Mesenchymal stem cell (in vitro differentiated cells and primary cell): ENCODE results near the gene CDC42BPB.

ENCODE experiments used
- DNase-seq: peaks from one replicate; pipeline ENCODE4 v3.0.0-alpha.2; 2013
- H2AFZ ChIP-seq: one replicate; pipeline ENCODE4 v1.6.1; 2013; ENCODE audit warnings: low read depth, mild to moderate bottlenecking, control low read depth, inconsistent platforms, low read length, moderate library complexity
- H2AK5ac ChIP-seq: 2 replicates; pipeline ENCODE4 v1.6.1; 2013; ENCODE audit warnings: low read length, moderate library complexity, mild to moderate bottlenecking, inconsistent platforms; ENCODE audit not compliant: severe bottlenecking
- H2BK120ac ChIP-seq: one replicate; pipeline ENCODE4 v1.6.1; 2013; ENCODE audit warnings: low read depth, mild to moderate bottlenecking, inconsistent platforms, low read length, moderate library complexity
- H2BK12ac ChIP-seq, 2 experiments: one replicate each; pipeline ENCODE4 v1.6.1; 2013; ENCODE audit warnings: inconsistent platforms in 2 of 2, low read length in 2 of 2, mild to moderate bottlenecking in 2 of 2, moderate library complexity in 2 of 2, control low read depth in 1 of 2
- H2BK15ac ChIP-seq: one replicate; pipeline ENCODE4 v1.6.1; 2013; ENCODE audit warnings: mild to moderate bottlenecking, low read depth, inconsistent platforms; ENCODE audit not compliant: poor library complexity, severe bottlenecking
- H2BK5ac ChIP-seq: 2 replicates; pipeline ENCODE4 v1.6.1; 2013; ENCODE audit warnings: low read depth, mild to moderate bottlenecking, low read length, control low read depth, inconsistent platforms; ENCODE audit not compliant: poor library complexity, severe bottlenecking
- H3K14ac ChIP-seq, 2 experiments: one replicate each; pipeline ENCODE4 v1.6.1; 2013; ENCODE audit warnings: inconsistent platforms in 2 of 2, low read length in 2 of 2, control low read depth in 1 of 2, mild to moderate bottlenecking in 1 of 2, moderate library complexity in 1 of 2
- H3K18ac ChIP-seq, 2 experiments: one replicate each; pipeline ENCODE4 v1.6.1; 2013; ENCODE audit warnings: inconsistent platforms in 2 of 2, low read length in 2 of 2, control low read depth in 1 of 2, low read depth in 1 of 2, mild to moderate bottlenecking in 1 of 2
- H3K23ac ChIP-seq, 2 experiments: one replicate each; pipeline ENCODE4 v1.6.1; 2013; ENCODE audit warnings: inconsistent platforms in 2 of 2, low read length in 2 of 2, mild to moderate bottlenecking in 2 of 2, moderate library complexity in 2 of 2, control low read depth in 1 of 2
- H3K27ac ChIP-seq: 2 replicates; pipeline ENCODE4 v1.5.1; 2013; ENCODE audit warnings: mild to moderate bottlenecking, moderate library complexity, low read length, control low read depth, inconsistent platforms; ENCODE audit not compliant: poor library complexity, severe bottlenecking
- H3K27me3 ChIP-seq, 2 experiments: 2 replicates each; pipeline versions ENCODE4 v1.6.1 to v1.7.0; 2013; ENCODE audit warnings: low read length in 2 of 2, mild to moderate bottlenecking in 2 of 2, moderate library complexity in 2 of 2, control low read depth in 1 of 2, inconsistent platforms in 1 of 2; ENCODE audit not compliant: control insufficient read depth in 1 of 2, insufficient read depth in 1 of 2
- H3K36me3 ChIP-seq, 2 experiments: 2 replicates each; pipeline versions ENCODE4 v1.6.1 to v1.7.0; 2013; ENCODE audit warnings: low read length in 2 of 2, control low read depth in 1 of 2, inconsistent platforms in 1 of 2, low read depth in 1 of 2, mild to moderate bottlenecking in 1 of 2; ENCODE audit not compliant: insufficient read depth in 2 of 2, control insufficient read depth in 1 of 2
- H3K4ac ChIP-seq, 2 experiments: one replicate each; pipeline ENCODE4 v1.6.1; 2013; ENCODE audit warnings: inconsistent platforms in 2 of 2, low read length in 2 of 2, mild to moderate bottlenecking in 2 of 2, moderate library complexity in 2 of 2, control low read depth in 1 of 2, low read depth in 1 of 2
- H3K4me1 ChIP-seq: 2 replicates; pipeline ENCODE4 v1.6.1; 2013; ENCODE audit warnings: low read depth, low read length, control low read depth; ENCODE audit not compliant: control insufficient read depth, insufficient read depth
- H3K4me2 ChIP-seq: 2 replicates; pipeline ENCODE4 v1.6.1; 2013; ENCODE audit warnings: low read length, mild to moderate bottlenecking, inconsistent platforms; ENCODE audit not compliant: poor library complexity, severe bottlenecking
- H3K4me3 ChIP-seq, 2 experiments: 2 replicates each; pipeline versions ENCODE4 v1.5.1 to v1.7.0; 2013; ENCODE audit warnings: low read length in 2 of 2, mild to moderate bottlenecking in 2 of 2, control low read depth in 1 of 2, low read depth in 1 of 2; ENCODE audit not compliant: insufficient read depth in 1 of 2
- H3K79me1 ChIP-seq: replicated peaks from 2 replicates; pipeline ENCODE4 v1.6.1; 2013; ENCODE audit warnings: mild to moderate bottlenecking, control low read depth, low read length, inconsistent platforms; ENCODE audit not compliant: poor library complexity, severe bottlenecking
- H3K9ac ChIP-seq: 2 replicates; pipeline ENCODE4 v1.7.0; 2013; ENCODE audit warnings: mild to moderate bottlenecking, low read length, moderate library complexity
- H3K9me3 ChIP-seq: 2 replicates; pipeline ENCODE4 v1.7.0; 2013; ENCODE audit warnings: mild to moderate bottlenecking, low read length; ENCODE audit not compliant: control insufficient read depth
- H4K8ac ChIP-seq: one replicate; pipeline ENCODE4 v1.6.1; 2013; ENCODE audit warnings: inconsistent platforms, mild to moderate bottlenecking, low read length, moderate library complexity
- H4K91ac ChIP-seq: one replicate; pipeline ENCODE4 v1.6.1; 2013; ENCODE audit warnings: mild to moderate bottlenecking, low read length, inconsistent platforms
- WGBS: methylation state at CpG from one replicate; pipeline ENCODE4 v1.1.7; 2013; ENCODE audit warnings: mixed read lengths; 5-methylcytosine and 5-hydroxymethylcytosine counted together

Gene CDC42BPB

DNA sequence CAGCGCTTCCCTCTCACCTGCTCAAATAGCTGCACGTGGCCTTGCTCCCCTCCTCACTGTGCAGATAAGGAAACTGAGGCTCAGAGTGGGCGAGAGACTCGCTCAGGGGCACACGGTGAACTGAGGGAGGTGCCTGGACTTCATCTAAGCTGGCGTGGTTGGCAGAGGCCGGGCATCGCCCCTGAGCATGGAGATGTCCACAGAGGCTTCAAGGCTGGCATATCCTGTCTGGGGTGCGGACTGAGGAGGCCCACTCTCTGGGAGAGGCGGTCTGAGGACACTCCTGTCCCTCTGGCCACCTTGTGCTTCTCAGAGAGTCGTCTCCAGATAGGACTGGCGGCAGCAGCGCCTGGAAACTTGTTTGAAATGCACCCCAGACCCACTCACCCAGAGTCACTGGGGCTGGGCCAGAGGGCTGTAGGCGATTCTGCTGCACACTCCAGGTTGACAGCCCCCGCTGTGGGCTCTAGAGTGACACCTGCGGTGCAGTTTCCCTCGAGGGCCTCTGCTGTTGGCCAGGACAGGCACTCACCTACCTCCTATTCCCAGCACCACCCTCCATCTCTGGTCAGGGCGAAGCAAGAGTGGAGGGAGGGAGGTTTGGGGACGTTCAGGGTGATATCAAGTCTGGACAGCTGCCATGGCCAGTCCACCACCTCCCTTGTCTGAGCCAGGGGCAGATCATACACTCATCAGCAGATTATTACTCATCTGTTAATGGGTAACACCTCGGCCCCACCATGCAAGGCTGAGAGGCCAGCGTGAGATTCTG lies 15.4 kb upstream of the CDC42BPB start:
- Histone ChIP-seq H2AFZ (no peak overlapping the region), H4K8ac (no peak overlapping the region), H2BK12ac (no peak overlapping the region), H3K79me1 (no peaks in the 10 kb centered on the region), H3K27ac (peak overlapping the region; percentile 98), H3K9ac (no peak overlapping the region), H3K14ac (no peak overlapping the region), H3K4me1 (peaks cover 50% of the 10 kb centered on the region), H3K27me3 (no peaks in the 10 kb centered on the region), H3K23ac (no peak overlapping the region), H2BK120ac (no peak overlapping the region), H3K18ac (no peak overlapping the region), H3K9me3 (no peaks in the 10 kb centered on the region), H3K36me3 (no peaks in the 10 kb centered on the region), H2AK5ac (peak overlapping the region; percentile 75), H2BK5ac (peak overlapping the region; percentile 60), H4K91ac (no peak overlapping the region), H3K4me2 (peak overlapping the region; percentile 40), H2BK15ac (no peak overlapping the region), H3K4ac (no peak overlapping the region), H3K4me3 (no peak overlapping the region)
- no peak for DNase-seq
- 78% methylated on average over 18 of the region's 21 CpGs for WGBS

DNA sequence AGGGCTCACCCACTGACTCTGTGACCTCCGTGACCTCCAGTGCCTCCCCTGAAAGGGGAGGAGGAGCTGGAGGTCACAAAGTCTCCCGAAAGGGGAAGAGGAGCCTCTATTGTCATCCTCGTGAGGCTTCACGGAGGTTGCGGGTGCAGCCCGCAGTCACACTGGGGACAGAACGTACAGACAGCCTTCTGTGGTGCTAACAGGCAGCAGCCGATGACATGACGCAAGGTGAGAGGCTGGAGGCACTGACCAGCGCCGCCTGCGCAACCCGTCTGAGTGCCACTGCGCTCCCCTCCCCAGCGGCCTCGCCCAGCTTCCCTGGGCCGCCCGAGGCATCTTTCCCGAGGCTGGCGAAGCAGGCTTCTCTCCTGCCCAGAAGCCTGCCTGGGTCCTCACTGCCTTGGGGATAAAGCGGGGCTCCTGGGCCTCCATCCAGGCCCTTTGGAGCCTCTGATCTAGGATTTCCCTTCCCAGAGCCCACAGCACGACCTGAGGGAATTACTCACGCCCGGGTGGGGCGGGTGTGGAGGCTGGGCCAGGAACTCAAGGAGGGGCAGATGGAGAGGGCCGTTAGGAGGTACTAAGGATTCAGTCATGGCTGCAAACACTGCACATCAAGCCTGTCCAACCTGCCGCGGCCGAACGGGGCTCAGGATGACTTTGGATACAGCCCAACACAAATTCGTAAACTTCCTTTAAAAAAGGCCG lies 14.3 kb upstream of the CDC42BPB start:
- Histone ChIP-seq H2AFZ (no peak overlapping the region), H3K79me1 (no peaks in the 10 kb centered on the region), H2BK120ac (no peak overlapping the region), H4K8ac (no peak overlapping the region), H3K9ac (peak overlapping the region; percentile 52), H3K4me2 (no peak overlapping the region), H3K27ac (no peak overlapping the region), H3K4me1 (peaks cover 56% of the 10 kb centered on the region), H3K18ac (no peak overlapping the region), H2BK5ac (no peak overlapping the region), H2BK12ac (no peak overlapping the region), H3K23ac (no peak overlapping the region), H2BK15ac (no peak overlapping the region), H3K4me3 (peak overlapping the region in 1 of 2 experiments; percentile 11), H4K91ac (no peak overlapping the region), H3K27me3 (no peaks in the 10 kb centered on the region), H3K4ac (no peak overlapping the region), H3K14ac (no peak overlapping the region), H3K9me3 (no peaks in the 10 kb centered on the region), H2AK5ac (peak overlapping the region; percentile 79), H3K36me3 (no peaks in the 10 kb centered on the region)
- WGBS = 90% methylated on average over 32 of the region's 32 CpGs
- DNase-seq = no peak

DNA sequence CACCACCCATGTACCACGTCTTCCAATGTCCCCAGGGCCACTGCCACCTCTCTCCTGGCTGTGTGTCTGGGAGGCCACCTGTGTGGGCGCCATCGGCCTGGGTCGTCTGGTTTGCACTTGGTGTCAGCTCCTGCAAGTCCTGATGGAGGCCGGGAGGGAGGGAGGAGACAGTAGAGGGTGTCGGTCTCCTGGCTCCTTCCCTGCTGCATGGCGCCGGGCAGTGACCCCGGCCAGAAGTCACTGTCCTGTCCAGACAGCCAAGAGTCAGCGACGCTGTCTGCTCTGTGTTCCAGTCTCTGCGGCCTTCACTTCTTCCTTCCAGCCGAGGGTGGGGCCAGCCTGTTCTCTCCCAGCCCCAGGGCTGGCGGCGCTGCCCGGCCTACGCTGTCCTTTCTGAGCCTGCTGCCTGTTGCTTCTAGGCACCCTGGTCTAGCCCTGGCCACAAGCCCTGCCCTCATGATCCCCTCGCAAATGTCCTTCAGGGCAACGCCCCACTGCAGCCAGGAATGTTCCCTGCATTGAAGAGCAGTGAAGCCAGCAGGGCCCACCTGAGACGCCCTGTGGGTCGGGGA lies 13.7 kb upstream of the CDC42BPB start:
- 92% methylated on average over 21 of the region's 21 CpGs for WGBS
- H3K4me2 ChIP-seq = no peak overlapping the region
- no peak overlapping the region for H3K27ac ChIP-seq
- H3K9me3 ChIP-seq = no peaks in the 10 kb centered on the region
- no peaks in the 10 kb centered on the region for H3K36me3 ChIP-seq
- no peak overlapping the region for H2BK15ac ChIP-seq
- no peak overlapping the region for H3K4ac ChIP-seq
- no peaks in the 10 kb centered on the region for H3K27me3 ChIP-seq
- H3K18ac ChIP-seq = no peak overlapping the region
- no peaks in the 10 kb centered on the region for H3K79me1 ChIP-seq
- H2AFZ ChIP-seq = no peak overlapping the region
- H2BK120ac ChIP-seq = no peak overlapping the region
- H2BK12ac ChIP-seq = no peak overlapping the region
- H3K4me3 ChIP-seq = no peak overlapping the region
- H4K91ac ChIP-seq = peak overlapping the region; percentile 16
- H3K14ac ChIP-seq = no peak overlapping the region
- no peak overlapping the region for H3K23ac ChIP-seq
- H4K8ac ChIP-seq = no peak overlapping the region
- H2BK5ac ChIP-seq = no peak overlapping the region
- H3K9ac ChIP-seq = peak overlapping the region; percentile 52
- DNase-seq = no peak
- peaks cover 56% of the 10 kb centered on the region for H3K4me1 ChIP-seq
- peak overlapping the region; percentile 79 for H2AK5ac ChIP-seq

DNA sequence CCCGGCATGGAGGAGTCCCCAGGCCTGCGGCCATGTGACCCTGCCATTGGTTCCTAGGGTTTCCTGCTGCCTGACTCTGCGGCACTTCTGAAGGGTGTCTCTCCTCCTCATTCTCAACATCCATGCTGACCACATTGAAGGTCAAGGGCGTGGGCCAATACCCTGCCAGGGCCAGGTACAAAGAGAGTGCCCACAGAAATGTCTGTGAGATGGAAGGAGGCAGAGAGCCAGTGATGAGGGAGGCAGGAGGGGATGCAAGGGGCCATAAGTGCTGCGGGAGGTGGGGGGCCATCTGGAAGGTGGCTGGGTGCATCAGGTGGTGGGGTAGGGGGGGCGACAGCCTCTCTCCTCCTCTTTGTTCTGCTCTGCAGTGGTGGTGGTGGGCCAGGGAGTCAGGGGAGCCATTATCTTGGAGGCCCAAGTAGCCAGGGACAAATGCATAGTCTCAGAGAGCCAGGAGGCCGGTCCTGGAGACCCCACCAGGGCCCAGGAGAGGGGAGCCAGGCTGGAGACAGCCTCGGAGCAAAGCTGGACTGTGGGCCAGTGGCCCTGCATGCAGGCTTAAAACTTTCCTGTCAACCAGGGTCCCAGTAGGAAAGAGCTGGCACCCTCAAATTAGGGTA lies 13.0 kb upstream of the CDC42BPB start:
- H3K79me1 ChIP-seq = no peaks in the 10 kb centered on the region
- no peak overlapping the region for H3K4me2 ChIP-seq
- no peak overlapping the region for H3K23ac ChIP-seq
- no peak overlapping the region for H3K18ac ChIP-seq
- H3K14ac ChIP-seq = no peak overlapping the region
- H3K27me3 ChIP-seq = no peaks in the 10 kb centered on the region
- no peak overlapping the region for H4K91ac ChIP-seq
- WGBS = 81% methylated on average over 7 of the region's 8 CpGs
- no peak overlapping the region for H2BK15ac ChIP-seq
- H3K9me3 ChIP-seq = no peaks in the 10 kb centered on the region
- no peak overlapping the region for H4K8ac ChIP-seq
- H2BK120ac ChIP-seq = no peak overlapping the region
- H3K27ac ChIP-seq = no peak overlapping the region
- no peaks in the 10 kb centered on the region for H3K36me3 ChIP-seq
- peaks cover 53% of the 10 kb centered on the region for H3K4me1 ChIP-seq
- DNase-seq = no peak
- H2BK5ac ChIP-seq = no peak overlapping the region
- no peak overlapping the region for H3K4ac ChIP-seq
- peak overlapping the region; percentile 18 for H2AK5ac ChIP-seq
- peak overlapping the region; percentile 52 for H3K9ac ChIP-seq
- H3K4me3 ChIP-seq = no peak overlapping the region
- H2AFZ ChIP-seq = no peak overlapping the region
- no peak overlapping the region for H2BK12ac ChIP-seq
